ENCODE results near the gene UBA52. TPM values are rescaled to one million over a fixed set of nuclear protein-coding genes. Genes with fewer than 3 reads are reported as not detected.

Gene UBA52
- total and polyA plus RNA-seq, 2 of the 13 experiments (the other 11 are each of a cell fraction or from before 2014, with no cell fraction given) = 959 to 1,782 TPM

GRCh38 chr19:18559685-18560084, 12.0 kb upstream of the UBA52 start (continued):
- TF ChIP-seq, protein P1, sequence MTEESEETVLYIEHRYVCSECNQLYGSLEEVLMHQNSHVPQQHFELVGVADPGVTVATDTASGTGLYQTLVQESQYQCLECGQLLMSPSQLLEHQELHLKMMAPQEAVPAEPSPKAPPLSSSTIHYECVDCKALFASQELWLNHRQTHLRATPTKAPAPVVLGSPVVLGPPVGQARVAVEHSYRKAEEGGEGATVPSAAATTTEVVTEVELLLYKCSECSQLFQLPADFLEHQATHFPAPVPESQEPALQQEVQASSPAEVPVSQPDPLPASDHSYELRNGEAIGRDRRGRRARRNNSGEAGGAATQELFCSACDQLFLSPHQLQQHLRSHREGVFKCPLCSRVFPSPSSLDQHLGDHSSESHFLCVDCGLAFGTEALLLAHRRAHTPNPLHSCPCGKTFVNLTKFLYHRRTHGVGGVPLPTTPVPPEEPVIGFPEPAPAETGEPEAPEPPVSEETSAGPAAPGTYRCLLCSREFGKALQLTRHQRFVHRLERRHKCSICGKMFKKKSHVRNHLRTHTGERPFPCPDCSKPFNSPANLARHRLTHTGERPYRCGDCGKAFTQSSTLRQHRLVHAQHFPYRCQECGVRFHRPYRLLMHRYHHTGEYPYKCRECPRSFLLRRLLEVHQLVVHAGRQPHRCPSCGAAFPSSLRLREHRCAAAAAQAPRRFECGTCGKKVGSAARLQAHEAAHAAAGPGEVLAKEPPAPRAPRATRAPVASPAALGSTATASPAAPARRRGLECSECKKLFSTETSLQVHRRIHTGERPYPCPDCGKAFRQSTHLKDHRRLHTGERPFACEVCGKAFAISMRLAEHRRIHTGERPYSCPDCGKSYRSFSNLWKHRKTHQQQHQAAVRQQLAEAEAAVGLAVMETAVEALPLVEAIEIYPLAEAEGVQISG (CRISPR knock-in tag; IDR thresholded peaks at IDR 0.05) = no peak
- TF ChIP-seq ZNF205 (CRISPR knock-in tag; IDR thresholded peaks at IDR 0.05) (no peak), ZNF260 (CRISPR knock-in tag; IDR thresholded peaks at IDR 0.05; ENCODE audit: borderline replicate concordance, low read depth) (no peak), MAF1 (CRISPR knock-in tag; IDR thresholded peaks at IDR 0.05; ENCODE audit: borderline replicate concordance) (no peak)

DNA sequence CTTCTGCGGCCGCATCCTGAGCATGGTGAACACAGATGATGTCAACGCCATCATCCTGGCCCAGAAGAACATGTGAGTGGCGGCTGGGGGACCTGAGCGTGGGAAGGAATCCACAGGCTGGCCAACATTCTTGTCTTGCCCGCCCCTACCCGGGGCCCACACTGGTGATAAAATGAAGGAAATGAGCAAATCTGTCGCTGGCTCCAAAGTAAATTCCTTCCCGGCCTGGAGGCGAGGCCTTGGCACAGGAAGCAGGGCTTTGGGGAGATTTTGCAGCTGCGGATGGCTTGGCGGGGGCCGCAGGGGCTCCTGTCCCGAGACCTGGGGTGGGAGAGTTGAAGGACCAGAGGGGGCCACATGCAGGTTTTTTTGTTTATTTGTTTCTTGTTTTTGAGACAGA, 9.6 kb upstream of the UBA52 start:
- ChIA-PET CTCF (ENCODE audit: low intra/inter-chr PET ratio, low total read pairs) (no interaction called here), POLR2A (no interaction called here)
- no peak overlapping the region for H2AFZ ChIP-seq (ENCODE audit: low read length)
- intact Hi-C loops (cut with micrococcal nuclease; ENCODE audit: unreplicated experiment) = no loop called here
- no peak for DNase-seq (ENCODE audit: low spot score)
- no TSS peak for BruUV-seq (replicated peaks)
- H3K27me3 ChIP-seq (ENCODE audit: control insufficient read depth in 1 of 2, insufficient read depth in 2 of 2, low read length in 2 of 2) = no peaks in the 10 kb centered on the region; a peak in 1 of 5 replicates
- in situ Hi-C loops (cut with HindIII; ENCODE audit: extremely low pct_ligation_motif_present, low pct_unique_long_range_greater_than_20kb) = no loop called here
- H3K79me2 ChIP-seq (ENCODE audit: insufficient read depth, low read length) = peaks cover 21% of the 10 kb centered on the region
- no peaks in the 10 kb centered on the region for H3K9me3 ChIP-seq (ENCODE audit: low read length)
- H3K4me2 ChIP-seq (ENCODE audit: low read depth, low read length) = no peak overlapping the region
- H3K4me1 ChIP-seq (ENCODE audit: insufficient read depth, low read length) = peaks cover 17% of the 10 kb centered on the region
- 97% methylated on average over 14 of the region's 14 CpGs for WGBS (ENCODE audit: low lambda C conversion rate)
- no peaks in the 10 kb centered on the region for H4K20me1 ChIP-seq (ENCODE audit: insufficient read depth, low read length)
- no peak for ATAC-seq
- H3K4me3 ChIP-seq (replicated peaks in 1 of 3; ENCODE audit: insufficient read depth in 1 of 3, low read depth in 2 of 3, low read length in 3 of 3) = no peak overlapping the region
- no peak overlapping the region for H3K27ac ChIP-seq (ENCODE audit: extremely low read length, insufficient read depth, low read length)
- H3K36me3 ChIP-seq (replicated peaks in 1 of 2; ENCODE audit: control insufficient read depth in 1 of 2, insufficient read depth in 2 of 2, low read length in 2 of 2) = peaks cover 17 to 45% of the 10 kb centered on the region in 2 experiments; a peak in 4 of 5 replicates
- FAIRE-seq = no peak
- H3K9ac ChIP-seq (ENCODE audit: insufficient read depth, low read depth, low read length) = no peak overlapping the region
- TF ChIP-seq ZNF780A (CRISPR knock-in tag; IDR thresholded peaks at IDR 0.05) = no peak
- no peak for TF ChIP-seq DBP (CRISPR knock-in tag; IDR thresholded peaks at IDR 0.05; ENCODE audit: not compliant biosample characterization)
- TF ChIP-seq TOPORS (CRISPR knock-in tag; IDR thresholded peaks at IDR 0.05) = no peak
- no peak for TF ChIP-seq PHB2 (IDR thresholded peaks at IDR 0.05; ENCODE audit: partially characterized antibody)
- TF ChIP-seq ZNF335 (CRISPR knock-in tag; IDR thresholded peaks at IDR 0.05) = no peak
- TF ChIP-seq, protein P2, sequence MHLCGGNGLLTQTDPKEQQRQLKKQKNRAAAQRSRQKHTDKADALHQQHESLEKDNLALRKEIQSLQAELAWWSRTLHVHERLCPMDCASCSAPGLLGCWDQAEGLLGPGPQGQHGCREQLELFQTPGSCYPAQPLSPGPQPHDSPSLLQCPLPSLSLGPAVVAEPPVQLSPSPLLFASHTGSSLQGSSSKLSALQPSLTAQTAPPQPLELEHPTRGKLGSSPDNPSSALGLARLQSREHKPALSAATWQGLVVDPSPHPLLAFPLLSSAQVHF (CRISPR knock-in tag; IDR thresholded peaks at IDR 0.05) = no peak
- TF ChIP-seq, protein P3, sequence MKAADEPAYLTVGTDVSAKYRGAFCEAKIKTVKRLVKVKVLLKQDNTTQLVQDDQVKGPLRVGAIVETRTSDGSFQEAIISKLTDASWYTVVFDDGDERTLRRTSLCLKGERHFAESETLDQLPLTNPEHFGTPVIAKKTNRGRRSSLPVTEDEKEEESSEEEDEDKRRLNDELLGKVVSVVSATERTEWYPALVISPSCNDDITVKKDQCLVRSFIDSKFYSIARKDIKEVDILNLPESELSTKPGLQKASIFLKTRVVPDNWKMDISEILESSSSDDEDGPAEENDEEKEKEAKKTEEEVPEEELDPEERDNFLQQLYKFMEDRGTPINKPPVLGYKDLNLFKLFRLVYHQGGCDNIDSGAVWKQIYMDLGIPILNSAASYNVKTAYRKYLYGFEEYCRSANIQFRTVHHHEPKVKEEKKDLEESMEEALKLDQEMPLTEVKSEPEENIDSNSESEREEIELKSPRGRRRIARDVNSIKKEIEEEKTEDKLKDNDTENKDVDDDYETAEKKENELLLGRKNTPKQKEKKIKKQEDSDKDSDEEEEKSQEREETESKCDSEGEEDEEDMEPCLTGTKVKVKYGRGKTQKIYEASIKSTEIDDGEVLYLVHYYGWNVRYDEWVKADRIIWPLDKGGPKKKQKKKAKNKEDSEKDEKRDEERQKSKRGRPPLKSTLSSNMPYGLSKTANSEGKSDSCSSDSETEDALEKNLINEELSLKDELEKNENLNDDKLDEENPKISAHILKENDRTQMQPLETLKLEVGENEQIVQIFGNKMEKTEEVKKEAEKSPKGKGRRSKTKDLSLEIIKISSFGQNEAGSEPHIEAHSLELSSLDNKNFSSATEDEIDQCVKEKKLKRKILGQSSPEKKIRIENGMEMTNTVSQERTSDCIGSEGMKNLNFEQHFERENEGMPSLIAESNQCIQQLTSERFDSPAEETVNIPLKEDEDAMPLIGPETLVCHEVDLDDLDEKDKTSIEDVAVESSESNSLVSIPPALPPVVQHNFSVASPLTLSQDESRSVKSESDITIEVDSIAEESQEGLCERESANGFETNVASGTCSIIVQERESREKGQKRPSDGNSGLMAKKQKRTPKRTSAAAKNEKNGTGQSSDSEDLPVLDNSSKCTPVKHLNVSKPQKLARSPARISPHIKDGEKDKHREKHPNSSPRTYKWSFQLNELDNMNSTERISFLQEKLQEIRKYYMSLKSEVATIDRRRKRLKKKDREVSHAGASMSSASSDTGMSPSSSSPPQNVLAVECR (CRISPR knock-in tag; IDR thresholded peaks at IDR 0.05; ENCODE audit: borderline replicate concordance) = no peak
- TF ChIP-seq ZNF333 (CRISPR knock-in tag; IDR thresholded peaks at IDR 0.05; ENCODE audit: borderline replicate concordance) = no peak
- no peak for TF ChIP-seq ZNF10 (CRISPR knock-in tag; IDR thresholded peaks at IDR 0.05; ENCODE audit: borderline replicate concordance, low read depth)
- no peak for TF ChIP-seq GLI4 (CRISPR knock-in tag; IDR thresholded peaks at IDR 0.05; ENCODE audit: borderline replicate concordance)
- no peak for TF ChIP-seq ZIK1 (CRISPR knock-in tag; IDR thresholded peaks at IDR 0.05; ENCODE audit: borderline replicate concordance, low read depth)
